GM18870 (cell line): ENCODE measurements around the gene PAX2.

Experiments
- ATAC-seq: cut with Tn5 transposase; IDR thresholded peaks from one replicate; pipeline ENCODE4 v1.9.1; 2021; ENCODE audit warnings: moderate library complexity; ENCODE audit not compliant: unreplicated experiment

PAX2 gene

GRCh38 chr10:100738055-100738827 is 7.1 kb upstream of the PAX2 start:
- ATAC-seq: no peak

GRCh38 chr10:100739517-100740368 is 5.6 kb upstream of the PAX2 start:
- ATAC-seq: no peak

GRCh38 chr10:100740476-100741377 is 4.7 kb upstream of the PAX2 start:
- ATAC-seq: no peak

- no peak for ATAC-seq
Measured at GRCh38 chr10:100741378-100742075, 3.9 kb upstream of the PAX2 start.

GRCh38 chr10:100742076-100742771 is 3.2 kb upstream of the PAX2 start:
- ATAC-seq: no peak

- ATAC-seq: no peak
Measured at GRCh38 chr10:100742936-100743335, 2.4 kb upstream of the PAX2 start.

- no peak for ATAC-seq
Measured at GRCh38 chr10:100743626-100744135, 1.7 kb upstream of the PAX2 start.

GRCh38 chr10:100744136-100744986 is 1.0 kb upstream of the PAX2 start:
- ATAC-seq: no peak

GRCh38 chr10:100745882-100746783 is 751 bp downstream of the PAX2 start:
- no peak for ATAC-seq

GRCh38 chr10:100746784-100747455 is 1.5 kb downstream of the PAX2 start:
- no peak for ATAC-seq

- no peak for ATAC-seq
Measured at GRCh38 chr10:100747456-100748230, 2.3 kb downstream of the PAX2 start.

- ATAC-seq: no peak
Measured at GRCh38 chr10:100748231-100749058, 3.1 kb downstream of the PAX2 start.

- no peak for ATAC-seq
Measured at GRCh38 chr10:100749059-100749308, 3.6 kb downstream of the PAX2 start.

GRCh38 chr10:100749309-100750217 is 4.2 kb downstream of the PAX2 start:
- ATAC-seq: no peak
